Measurements from ENCODE around the gene KIAA0319L.

DNA sequence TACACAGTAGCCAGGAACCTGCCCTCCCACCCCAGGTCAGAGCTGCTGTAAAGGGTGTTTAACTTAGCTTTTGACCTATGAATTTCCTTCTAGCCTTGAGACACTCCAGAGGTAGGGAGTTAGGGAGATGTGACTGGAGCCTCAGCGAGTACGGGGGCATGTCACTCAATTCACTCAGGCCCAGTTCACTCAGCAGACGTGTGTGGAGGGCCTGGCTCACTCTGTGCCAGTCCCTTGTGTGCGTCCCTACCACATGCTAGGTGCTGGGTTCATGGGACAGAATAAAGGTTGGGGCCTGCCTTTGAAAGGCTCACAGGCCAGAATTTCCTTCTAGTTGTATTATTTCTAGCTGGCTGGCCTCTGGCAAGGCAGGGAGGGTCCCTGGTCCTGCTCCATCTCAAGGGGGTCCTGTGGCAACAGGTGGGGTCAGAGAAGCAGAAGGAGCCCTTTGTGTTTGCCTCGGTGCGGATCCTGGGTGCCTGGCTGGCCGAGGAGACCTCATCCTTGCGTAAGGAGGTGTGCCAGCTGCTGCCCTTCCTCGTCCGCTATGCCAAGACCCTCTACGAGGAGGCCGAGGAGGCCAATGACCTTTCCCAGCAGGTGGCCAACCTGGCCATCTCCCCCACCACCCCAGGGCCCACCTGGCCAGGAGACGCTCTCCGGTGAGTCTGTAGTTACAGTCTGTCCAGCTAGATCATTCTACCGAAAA, 4.9 kb upstream of the KIAA0319L start:
- TF ChIP-seq RAD21 (conservative IDR thresholded peaks at IDR 0.05) (no peak), EP300 (conservative IDR thresholded peaks at IDR 0.05; ENCODE audit: poor library complexity, severe bottlenecking) (no peak), SMC3 (conservative IDR thresholded peaks at IDR 0.05; ENCODE audit: poor library complexity) (no peak), EZH2 (IDR thresholded peaks at IDR 0.05; ENCODE audit: borderline replicate concordance, insufficient read depth, low read length, poor library complexity, severe bottlenecking) (no peak), MXI1 (conservative IDR thresholded peaks at IDR 0.05; ENCODE audit: poor library complexity, severe bottlenecking) (no peak), POLR2AphosphoS5 (IDR thresholded peaks at IDR 0.05) (no peak), TAF1 (IDR thresholded peaks at IDR 0.05; ENCODE audit: low read depth) (no peak)
- TF ChIP-seq, protein P1, sequence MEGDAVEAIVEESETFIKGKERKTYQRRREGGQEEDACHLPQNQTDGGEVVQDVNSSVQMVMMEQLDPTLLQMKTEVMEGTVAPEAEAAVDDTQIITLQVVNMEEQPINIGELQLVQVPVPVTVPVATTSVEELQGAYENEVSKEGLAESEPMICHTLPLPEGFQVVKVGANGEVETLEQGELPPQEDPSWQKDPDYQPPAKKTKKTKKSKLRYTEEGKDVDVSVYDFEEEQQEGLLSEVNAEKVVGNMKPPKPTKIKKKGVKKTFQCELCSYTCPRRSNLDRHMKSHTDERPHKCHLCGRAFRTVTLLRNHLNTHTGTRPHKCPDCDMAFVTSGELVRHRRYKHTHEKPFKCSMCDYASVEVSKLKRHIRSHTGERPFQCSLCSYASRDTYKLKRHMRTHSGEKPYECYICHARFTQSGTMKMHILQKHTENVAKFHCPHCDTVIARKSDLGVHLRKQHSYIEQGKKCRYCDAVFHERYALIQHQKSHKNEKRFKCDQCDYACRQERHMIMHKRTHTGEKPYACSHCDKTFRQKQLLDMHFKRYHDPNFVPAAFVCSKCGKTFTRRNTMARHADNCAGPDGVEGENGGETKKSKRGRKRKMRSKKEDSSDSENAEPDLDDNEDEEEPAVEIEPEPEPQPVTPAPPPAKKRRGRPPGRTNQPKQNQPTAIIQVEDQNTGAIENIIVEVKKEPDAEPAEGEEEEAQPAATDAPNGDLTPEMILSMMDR (IDR thresholded peaks at IDR 0.05; ENCODE audit: poor library complexity, severe bottlenecking) = no peak
- TF ChIP-seq, protein P2, sequence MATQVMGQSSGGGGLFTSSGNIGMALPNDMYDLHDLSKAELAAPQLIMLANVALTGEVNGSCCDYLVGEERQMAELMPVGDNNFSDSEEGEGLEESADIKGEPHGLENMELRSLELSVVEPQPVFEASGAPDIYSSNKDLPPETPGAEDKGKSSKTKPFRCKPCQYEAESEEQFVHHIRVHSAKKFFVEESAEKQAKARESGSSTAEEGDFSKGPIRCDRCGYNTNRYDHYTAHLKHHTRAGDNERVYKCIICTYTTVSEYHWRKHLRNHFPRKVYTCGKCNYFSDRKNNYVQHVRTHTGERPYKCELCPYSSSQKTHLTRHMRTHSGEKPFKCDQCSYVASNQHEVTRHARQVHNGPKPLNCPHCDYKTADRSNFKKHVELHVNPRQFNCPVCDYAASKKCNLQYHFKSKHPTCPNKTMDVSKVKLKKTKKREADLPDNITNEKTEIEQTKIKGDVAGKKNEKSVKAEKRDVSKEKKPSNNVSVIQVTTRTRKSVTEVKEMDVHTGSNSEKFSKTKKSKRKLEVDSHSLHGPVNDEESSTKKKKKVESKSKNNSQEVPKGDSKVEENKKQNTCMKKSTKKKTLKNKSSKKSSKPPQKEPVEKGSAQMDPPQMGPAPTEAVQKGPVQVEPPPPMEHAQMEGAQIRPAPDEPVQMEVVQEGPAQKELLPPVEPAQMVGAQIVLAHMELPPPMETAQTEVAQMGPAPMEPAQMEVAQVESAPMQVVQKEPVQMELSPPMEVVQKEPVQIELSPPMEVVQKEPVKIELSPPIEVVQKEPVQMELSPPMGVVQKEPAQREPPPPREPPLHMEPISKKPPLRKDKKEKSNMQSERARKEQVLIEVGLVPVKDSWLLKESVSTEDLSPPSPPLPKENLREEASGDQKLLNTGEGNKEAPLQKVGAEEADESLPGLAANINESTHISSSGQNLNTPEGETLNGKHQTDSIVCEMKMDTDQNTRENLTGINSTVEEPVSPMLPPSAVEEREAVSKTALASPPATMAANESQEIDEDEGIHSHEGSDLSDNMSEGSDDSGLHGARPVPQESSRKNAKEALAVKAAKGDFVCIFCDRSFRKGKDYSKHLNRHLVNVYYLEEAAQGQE (IDR thresholded peaks at IDR 0.05; ENCODE audit: borderline replicate concordance) = no peak
